Stomach (tissue), 9 donors: ENCODE results near the gene C4orf36. TPM values are rescaled to one million over a fixed set of nuclear protein-coding genes. Genes with fewer than 3 reads are reported as not detected.

Experiments used
- DNase-seq, 2 donors: peaks; one replicate each; pipeline versions ENCODE4 v3.0.0 to v3.0.0-alpha.2; 2013 to 2019
- H3K27ac ChIP-seq, 5 donors: fragments of 200-600 bp in 4 of 5; sonication (generic) in 4 of 5; one replicate each; pipeline ENCODE4 v1.5.1; 2013 to 2019; ENCODE audit warnings: mild to moderate bottlenecking in 1 of 5, moderate library complexity in 1 of 5
- H3K27me3 ChIP-seq, 3 donors: fragments of 200-600 bp; sonication (generic); one replicate each; pipeline ENCODE4 v1.5.1; 2017 to 2019; ENCODE audit warnings: mixed run types in 1 of 3
- H3K36me3 ChIP-seq, 4 donors: fragments of 200-600 bp; sonication (generic); 1 replicate in 3 of 4; 2 replicates in 1 of 4; pipeline ENCODE4 v1.5.1; 2016 to 2019
- H3K4me1 ChIP-seq, 4 donors: fragments of 200-600 bp; sonication (generic); one replicate each; pipeline ENCODE4 v1.5.1; 2016 to 2019
- H3K4me3 ChIP-seq, 4 donors: fragments of 200-600 bp; sonication (generic) in 3 of 4; one replicate each; pipeline ENCODE4 v1.5.1; 2016 to 2019; ENCODE audit warnings: mild to moderate bottlenecking in 1 of 4
- H3K9me3 ChIP-seq, 4 donors: fragments of 200-600 bp; sonication (generic); one replicate each; pipeline ENCODE4 v1.5.1; 2016 to 2019
- CTCF ChIP-seq, 7 experiments: fragments of 450-650 bp in 4 of 7; fragments of 200-600 bp in 3 of 7; sonication (generic) in 3 of 7; IDR thresholded peaks; one replicate each; pipeline ENCODE4 v1.5.1; 2016 to 2019; ENCODE audit warnings: antibody characterized with exemption in 7 of 7, control low read depth in 2 of 7, mild to moderate bottlenecking in 1 of 7
- EP300 ChIP-seq: sonication (generic); formaldehyde crosslinking; IDR thresholded peaks from one replicate; pipeline ENCODE4 v1.6.1; 2017; ENCODE audit warnings: antibody characterized with exemption
- POLR2A ChIP-seq, 4 donors: fragments of 450-650 bp; IDR thresholded peaks; one replicate each; pipeline ENCODE4 v1.6.1; 2016; ENCODE audit warnings: antibody characterized with exemption in 4 of 4, control low read depth in 2 of 4, mild to moderate bottlenecking in 1 of 4, moderate library complexity in 1 of 4
- POLR2AphosphoS5 ChIP-seq, 3 donors: sonication (generic); formaldehyde crosslinking; IDR thresholded peaks; one replicate each; pipeline ENCODE4 v1.6.1; 2016; ENCODE audit warnings: antibody characterized with exemption in 3 of 3
- WGBS, 5 donors: extraction: QIAGEN DNeasy Blood & Tissue Kit in 3 of 5; methylation state at CpG; one replicate each; pipeline versions ENCODE4 v1.1.5 to v1.1.7; 2013 to 2018; 5-methylcytosine and 5-hydroxymethylcytosine counted together
- intact Hi-C: fragments of 100-400 bp; cut with DNase I; formaldehyde crosslinking; loops from one replicate; pipeline ENCODE4 v1.15.1; 2023; ENCODE audit warnings: low total_unique reads
- polyA plus RNA-seq, 3 donors: library from polyadenylated mRNA; stranded (reverse); fragments of 200-250 nt; gene quantifications; one replicate each; pipeline ENCODE4 v1.2.3, GENCODE V29; 2013
- total RNA-seq, 5 donors: library from RNA; depleted of rRNA; stranded (reverse); fragments of >200 nt; gene quantifications; one replicate each; pipeline versions ENCODE4 v1.1.0 to v1.2.3, GENCODE V29; 2014 to 2016
- donor health status: healthy with polysubstance abuse.
- donor health status: Bipolar disorder and iron deficiency.
- donor health status: healthy.

C4orf36 gene
- total and polyA plus RNA-seq, 8 donors = 1.7 to 3.1 TPM; not detected in 6

- Histone ChIP-seq H3K9me3 (no peaks in the 10 kb centered on the region), H3K36me3 (peaks cover 0 to 14% (median 13%) of the 10 kb centered on the region in 4 donors), H3K27ac (no peak overlapping the region), H3K4me1 (peaks cover 0 to 38% (median 5%) of the 10 kb centered on the region in 4 donors), H3K4me3 (no peak overlapping the region), H3K27me3 (no peaks in the 10 kb centered on the region)
- 72 to 85% (median 80%) methylated on average over 6 of the region's 6 CpGs for WGBS, 5 donors
- TF ChIP-seq POLR2A (IDR thresholded peaks at IDR 0.05) = no peak
- no peak for TF ChIP-seq POLR2AphosphoS5 (IDR thresholded peaks at IDR 0.05)
- TF ChIP-seq EP300 = no peak
- no peak for TF ChIP-seq CTCF (IDR thresholded peaks at IDR 0.05)
- intact Hi-C loops = loop anchor here (10.0 kb wide), 2 partner anchors 168 to 298 kb away; partner anchors contain the start of gene KLHL8
- no peak for DNase-seq
Observed at GRCh38 chr4:86926435-86927086, 34.3 kb upstream of the C4orf36 start.

- H3K4me3 ChIP-seq = no peak overlapping the region
- peaks cover 0 to 38% (median 5%) of the 10 kb centered on the region in 4 donors for H3K4me1 ChIP-seq
- no peak overlapping the region for H3K27ac ChIP-seq
- H3K27me3 ChIP-seq = no peaks in the 10 kb centered on the region
- DNase-seq = no peak
- H3K36me3 ChIP-seq = peaks cover 0 to 3% (median 1%) of the 10 kb centered on the region in 4 donors
- intact Hi-C loops = loop anchor here (10.0 kb wide), 2 partner anchors 170 to 300 kb away; partner anchors contain the start of gene KLHL8
- no peaks in the 10 kb centered on the region for H3K9me3 ChIP-seq
- 17 to 35% (median 26%) methylated on average over 2 of the region's 2 CpGs for WGBS, 5 donors
- TF ChIP-seq POLR2AphosphoS5 (IDR thresholded peaks at IDR 0.05) (no peak), POLR2A (IDR thresholded peaks at IDR 0.05) (no peak), EP300 (no peak), CTCF (IDR thresholded peaks at IDR 0.05) (no peak)
Observed at GRCh38 chr4:86924811-86925210, 32.6 kb upstream of the C4orf36 start.

- Histone ChIP-seq H3K27me3 (no peaks in the 10 kb centered on the region), H3K4me1 (peaks cover 0 to 20% (median 3%) of the 10 kb centered on the region in 4 donors), H3K36me3 (peaks cover 0 to 11% (median 1%) of the 10 kb centered on the region in 4 donors), H3K9me3 (no peaks in the 10 kb centered on the region), H3K27ac (no peak overlapping the region), H3K4me3 (no peak overlapping the region)
- no peak for DNase-seq
- TF ChIP-seq EP300 = no peak
- intact Hi-C loops = loop anchor here (10.0 kb wide), 2 partner anchors 173 to 303 kb away; partner anchors contain the start of gene KLHL8
- 89 to 100% (median 93%) methylated on average over 1 of the region's 1 CpG for WGBS, 5 donors
Observed at GRCh38 chr4:86921608-86922252, 29.5 kb upstream of the C4orf36 start.

GRCh38 chr4:86919561-86920223 is 27.5 kb upstream of the C4orf36 start:
- Histone ChIP-seq H3K4me3 (no peak overlapping the region), H3K27me3 (no peaks in the 10 kb centered on the region), H3K4me1 (peaks cover 0 to 10% (median 3%) of the 10 kb centered on the region in 4 donors), H3K27ac (no peak overlapping the region), H3K36me3 (peaks cover 0 to 11% (median 0%) of the 10 kb centered on the region in 4 donors), H3K9me3 (no peaks in the 10 kb centered on the region)
- intact Hi-C loops = loop anchor here (10.0 kb wide), 2 partner anchors 175 to 305 kb away; partner anchors contain the start of gene KLHL8
- TF ChIP-seq POLR2A (IDR thresholded peaks at IDR 0.05) (no peak), CTCF (IDR thresholded peaks at IDR 0.05) (no peak), EP300 (no peak), POLR2AphosphoS5 (IDR thresholded peaks at IDR 0.05) (no peak)
- no peak for DNase-seq
- WGBS, 5 donors = 88 to 96% (median 95%) methylated on average over 4 of the region's 4 CpGs
